Neural progenitor cell (in vitro differentiated cells): ENCODE results near the gene HERC3.

ENCODE experiments used
- CTCF ChIP-seq: fragments of 200-600 bp; sonication (generic); IDR thresholded peaks from 2 replicates; pipeline ENCODE4 v1.5.1; 2017; ENCODE audit warnings: antibody characterized with exemption, mild to moderate bottlenecking
- EZH2 ChIP-seq: fragments of 200-600 bp; sonication (generic); IDR thresholded peaks from 2 replicates; pipeline ENCODE4 v1.6.1; 2017; ENCODE audit warnings: antibody characterized with exemption, mild to moderate bottlenecking, moderate library complexity
- EZH2phosphoT487 ChIP-seq: fragments of 200-600 bp; sonication (generic); IDR thresholded peaks from 2 replicates; pipeline ENCODE4 v1.6.1; 2017; ENCODE audit warnings: antibody characterized with exemption

- TF ChIP-seq EZH2 (no peak), CTCF (no peak), EZH2phosphoT487 (no peak)
These were observed 130.5 kb downstream of the HERC3 start for GRCh38 chr4:88722828-88723227.
